ENCODE data around the gene FGD5. TPM values are rescaled to one million over a fixed set of nuclear protein-coding genes. Genes with fewer than 3 reads are reported as not detected.

Gene FGD5
- total RNA-seq, 4 donors from 2014 or later, result 0.80 to 12.0 (median 3.9) TPM

GRCh38 chr3:14950274-14950673 lies 131.5 kb downstream of the FGD5 start:
- H3K4me1 ChIP-seq, result peaks cover 15 to 48% (median 29%) of the 10 kb centered on the region in 3 donors
- H3K4me3 ChIP-seq, result no peak overlapping the region
- intact Hi-C loops (cut with DNase I), result no loop called here
- no peaks in the 10 kb centered on the region for H3K27me3 ChIP-seq
- no peak for DNase-seq
- no peaks in the 10 kb centered on the region for H3K9me3 ChIP-seq
- TF ChIP-seq CTCF (IDR thresholded peaks at IDR 0.05) (no peak), POLR2A (IDR thresholded peaks at IDR 0.05) (no peak)
- peaks cover 2 to 4% (median 4%) of the 10 kb centered on the region in 3 donors for H3K36me3 ChIP-seq
- H3K27ac ChIP-seq, result no peak overlapping the region
- 65 to 73% methylated on average over 2 of the region's 2 CpGs for WGBS, 2 donors

- Histone ChIP-seq H3K4me1 (peaks cover 4 to 49% (median 5%) of the 10 kb centered on the region in 3 donors), H3K27ac (peak overlapping the region in 1 of 4 donors; percentile 12), H3K36me3 (peaks cover 0 to 6% (median 0%) of the 10 kb centered on the region in 3 donors), H3K27me3 (no peaks in the 10 kb centered on the region), H3K4me3 (no peak overlapping the region), H3K9me3 (no peaks in the 10 kb centered on the region)
- DNase-seq, result no peak
- WGBS, 2 donors, result 82 to 91% methylated on average over 1 of the region's 1 CpG
- intact Hi-C loops (cut with DNase I), result no loop called here
- TF ChIP-seq CTCF (IDR thresholded peaks at IDR 0.05) (no peak), POLR2A (IDR thresholded peaks at IDR 0.05) (no peak)
These were observed 138.4 kb downstream of the FGD5 start for GRCh38 chr3:14957153-14957552.

GRCh38 chr3:14957925-14958324 lies 139.2 kb downstream of the FGD5 start:
- H3K27ac ChIP-seq, result no peak overlapping the region
- no peak for TF ChIP-seq CTCF (IDR thresholded peaks at IDR 0.05)
- no peak for TF ChIP-seq POLR2A (IDR thresholded peaks at IDR 0.05)
- H3K27me3 ChIP-seq, result no peaks in the 10 kb centered on the region
- H3K9me3 ChIP-seq, result no peaks in the 10 kb centered on the region
- DNase-seq, result no peak
- 8 to 19% methylated on average over 1 of the region's 1 CpG for WGBS, 2 donors
- H3K36me3 ChIP-seq, result peaks cover 0 to 12% (median 0%) of the 10 kb centered on the region in 3 donors
- intact Hi-C loops (cut with DNase I), result no loop called here
- H3K4me1 ChIP-seq, result peaks cover 4 to 49% (median 5%) of the 10 kb centered on the region in 3 donors
- no peak overlapping the region for H3K4me3 ChIP-seq

GRCh38 chr3:14959359-14959943 lies 140.7 kb downstream of the FGD5 start:
- H3K27ac ChIP-seq, result peak overlapping the region in 1 of 4 donors; percentile 47
- peaks cover 0 to 26% (median 0%) of the 10 kb centered on the region in 3 donors for H3K36me3 ChIP-seq
- peaks cover 4 to 49% (median 5%) of the 10 kb centered on the region in 3 donors for H3K4me1 ChIP-seq
- H3K4me3 ChIP-seq, result peak overlapping the region in 1 of 4 donors; percentile 8
- H3K9me3 ChIP-seq, result no peaks in the 10 kb centered on the region
- intact Hi-C loops (cut with DNase I), result no loop called here
- no peaks in the 10 kb centered on the region for H3K27me3 ChIP-seq
- no peak for DNase-seq
- WGBS, 2 donors, result 63 to 74% methylated on average over 2 of the region's 2 CpGs
- TF ChIP-seq POLR2A (IDR thresholded peaks at IDR 0.05), result no peak
- no peak for TF ChIP-seq CTCF (IDR thresholded peaks at IDR 0.05)

- H3K27me3 ChIP-seq, result no peaks in the 10 kb centered on the region
- no peak overlapping the region for H3K27ac ChIP-seq
- H3K4me3 ChIP-seq, result no peak overlapping the region
- H3K4me1 ChIP-seq, result peaks cover 0 to 20% (median 0%) of the 10 kb centered on the region in 3 donors
- H3K36me3 ChIP-seq, result peaks cover 0 to 55% (median 0%) of the 10 kb centered on the region in 3 donors
- no peaks in the 10 kb centered on the region for H3K9me3 ChIP-seq
- no peak for TF ChIP-seq POLR2A (IDR thresholded peaks at IDR 0.05)
- TF ChIP-seq CTCF (IDR thresholded peaks at IDR 0.05), result no peak
- intact Hi-C loops (cut with DNase I), result no loop called here
- 91 to 93% methylated on average over 5 of the region's 5 CpGs for WGBS, 2 donors
- DNase-seq, result no peak
These were observed 144.0 kb downstream of the FGD5 start for GRCh38 chr3:14962762-14963161.

All from esophagus squamous epithelium (tissue), 5 donors.